HL-60 (cell line): ENCODE measurements around the gene RBM10.

ENCODE experiments used
- POLR2AphosphoS5 ChIP-seq: IDR thresholded peaks from 2 replicates; pipeline ENCODE4 v1.6.1; 2012; ENCODE audit warnings: low read depth
- SPI1 ChIP-seq: IDR thresholded peaks from 2 replicates; pipeline ENCODE4 v1.6.1; 2012; ENCODE audit warnings: low read depth, mild to moderate bottlenecking, borderline replicate concordance
- TF ChIP-seq, protein P1 (sequence below): IDR thresholded peaks from one replicate; pipeline ENCODE4 v1.5.1; 2011; ENCODE audit warnings: low read length, control low read depth, inconsistent platforms; ENCODE audit not compliant: insufficient read depth
- TF ChIP-seq, protein P2 (sequence below): IDR thresholded peaks from 2 replicates; pipeline ENCODE4 v1.6.1; 2012; ENCODE audit warnings: low read depth; ENCODE audit not compliant: insufficient replicate concordance

DNA sequence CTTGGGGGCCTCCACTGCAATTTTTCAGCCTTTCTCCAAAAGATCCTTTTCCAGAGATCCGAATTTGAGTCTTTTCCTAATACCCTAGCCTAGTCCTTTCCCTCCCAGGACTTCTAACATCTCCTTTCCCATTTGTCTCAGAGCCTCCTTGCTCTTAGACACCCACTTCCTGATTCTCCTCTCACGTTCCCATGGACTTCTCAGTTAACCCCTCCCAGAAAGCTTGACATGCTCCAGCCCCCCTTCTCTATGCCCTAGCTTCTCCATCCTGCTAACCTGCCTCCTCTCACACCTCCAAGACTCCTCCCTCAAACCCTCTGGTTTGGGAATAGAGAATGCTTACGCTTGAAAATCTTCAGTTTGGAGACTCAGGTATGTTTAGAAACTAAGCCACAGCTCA, 51.1 kb downstream of the RBM10 start:
- TF ChIP-seq, protein P1, sequence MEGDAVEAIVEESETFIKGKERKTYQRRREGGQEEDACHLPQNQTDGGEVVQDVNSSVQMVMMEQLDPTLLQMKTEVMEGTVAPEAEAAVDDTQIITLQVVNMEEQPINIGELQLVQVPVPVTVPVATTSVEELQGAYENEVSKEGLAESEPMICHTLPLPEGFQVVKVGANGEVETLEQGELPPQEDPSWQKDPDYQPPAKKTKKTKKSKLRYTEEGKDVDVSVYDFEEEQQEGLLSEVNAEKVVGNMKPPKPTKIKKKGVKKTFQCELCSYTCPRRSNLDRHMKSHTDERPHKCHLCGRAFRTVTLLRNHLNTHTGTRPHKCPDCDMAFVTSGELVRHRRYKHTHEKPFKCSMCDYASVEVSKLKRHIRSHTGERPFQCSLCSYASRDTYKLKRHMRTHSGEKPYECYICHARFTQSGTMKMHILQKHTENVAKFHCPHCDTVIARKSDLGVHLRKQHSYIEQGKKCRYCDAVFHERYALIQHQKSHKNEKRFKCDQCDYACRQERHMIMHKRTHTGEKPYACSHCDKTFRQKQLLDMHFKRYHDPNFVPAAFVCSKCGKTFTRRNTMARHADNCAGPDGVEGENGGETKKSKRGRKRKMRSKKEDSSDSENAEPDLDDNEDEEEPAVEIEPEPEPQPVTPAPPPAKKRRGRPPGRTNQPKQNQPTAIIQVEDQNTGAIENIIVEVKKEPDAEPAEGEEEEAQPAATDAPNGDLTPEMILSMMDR: no peak
- TF ChIP-seq POLR2AphosphoS5 (no peak), SPI1 (no peak)
- TF ChIP-seq, protein P2, sequence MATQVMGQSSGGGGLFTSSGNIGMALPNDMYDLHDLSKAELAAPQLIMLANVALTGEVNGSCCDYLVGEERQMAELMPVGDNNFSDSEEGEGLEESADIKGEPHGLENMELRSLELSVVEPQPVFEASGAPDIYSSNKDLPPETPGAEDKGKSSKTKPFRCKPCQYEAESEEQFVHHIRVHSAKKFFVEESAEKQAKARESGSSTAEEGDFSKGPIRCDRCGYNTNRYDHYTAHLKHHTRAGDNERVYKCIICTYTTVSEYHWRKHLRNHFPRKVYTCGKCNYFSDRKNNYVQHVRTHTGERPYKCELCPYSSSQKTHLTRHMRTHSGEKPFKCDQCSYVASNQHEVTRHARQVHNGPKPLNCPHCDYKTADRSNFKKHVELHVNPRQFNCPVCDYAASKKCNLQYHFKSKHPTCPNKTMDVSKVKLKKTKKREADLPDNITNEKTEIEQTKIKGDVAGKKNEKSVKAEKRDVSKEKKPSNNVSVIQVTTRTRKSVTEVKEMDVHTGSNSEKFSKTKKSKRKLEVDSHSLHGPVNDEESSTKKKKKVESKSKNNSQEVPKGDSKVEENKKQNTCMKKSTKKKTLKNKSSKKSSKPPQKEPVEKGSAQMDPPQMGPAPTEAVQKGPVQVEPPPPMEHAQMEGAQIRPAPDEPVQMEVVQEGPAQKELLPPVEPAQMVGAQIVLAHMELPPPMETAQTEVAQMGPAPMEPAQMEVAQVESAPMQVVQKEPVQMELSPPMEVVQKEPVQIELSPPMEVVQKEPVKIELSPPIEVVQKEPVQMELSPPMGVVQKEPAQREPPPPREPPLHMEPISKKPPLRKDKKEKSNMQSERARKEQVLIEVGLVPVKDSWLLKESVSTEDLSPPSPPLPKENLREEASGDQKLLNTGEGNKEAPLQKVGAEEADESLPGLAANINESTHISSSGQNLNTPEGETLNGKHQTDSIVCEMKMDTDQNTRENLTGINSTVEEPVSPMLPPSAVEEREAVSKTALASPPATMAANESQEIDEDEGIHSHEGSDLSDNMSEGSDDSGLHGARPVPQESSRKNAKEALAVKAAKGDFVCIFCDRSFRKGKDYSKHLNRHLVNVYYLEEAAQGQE: no peak
